ENCODE data around the gene PCBD1.

DNA sequence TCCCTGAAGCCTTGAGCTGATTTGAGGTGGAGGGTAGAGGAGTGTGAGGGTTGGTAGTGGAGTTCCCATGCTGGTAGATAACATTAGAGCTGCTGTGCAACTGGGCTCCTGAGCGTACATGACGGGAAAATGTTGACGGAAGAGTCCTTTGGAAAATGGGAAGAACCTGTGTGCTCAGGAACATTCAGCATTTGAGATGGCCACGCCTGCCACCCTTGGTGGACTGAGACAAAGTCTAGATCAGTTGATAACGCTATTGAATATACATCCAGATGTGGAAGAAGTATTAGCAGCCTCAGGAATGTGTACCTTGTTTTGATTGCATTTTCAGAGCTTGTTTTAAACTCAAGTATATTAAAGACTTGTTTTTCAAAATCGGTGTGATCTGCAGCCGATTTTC is 16.1 kb downstream of the PCBD1 start:
- TF ChIP-seq, protein P1, sequence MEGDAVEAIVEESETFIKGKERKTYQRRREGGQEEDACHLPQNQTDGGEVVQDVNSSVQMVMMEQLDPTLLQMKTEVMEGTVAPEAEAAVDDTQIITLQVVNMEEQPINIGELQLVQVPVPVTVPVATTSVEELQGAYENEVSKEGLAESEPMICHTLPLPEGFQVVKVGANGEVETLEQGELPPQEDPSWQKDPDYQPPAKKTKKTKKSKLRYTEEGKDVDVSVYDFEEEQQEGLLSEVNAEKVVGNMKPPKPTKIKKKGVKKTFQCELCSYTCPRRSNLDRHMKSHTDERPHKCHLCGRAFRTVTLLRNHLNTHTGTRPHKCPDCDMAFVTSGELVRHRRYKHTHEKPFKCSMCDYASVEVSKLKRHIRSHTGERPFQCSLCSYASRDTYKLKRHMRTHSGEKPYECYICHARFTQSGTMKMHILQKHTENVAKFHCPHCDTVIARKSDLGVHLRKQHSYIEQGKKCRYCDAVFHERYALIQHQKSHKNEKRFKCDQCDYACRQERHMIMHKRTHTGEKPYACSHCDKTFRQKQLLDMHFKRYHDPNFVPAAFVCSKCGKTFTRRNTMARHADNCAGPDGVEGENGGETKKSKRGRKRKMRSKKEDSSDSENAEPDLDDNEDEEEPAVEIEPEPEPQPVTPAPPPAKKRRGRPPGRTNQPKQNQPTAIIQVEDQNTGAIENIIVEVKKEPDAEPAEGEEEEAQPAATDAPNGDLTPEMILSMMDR (IDR thresholded peaks at IDR 0.05; ENCODE audit: low read depth, low read length) = no peak
- TF ChIP-seq EZH2phosphoT487 (IDR thresholded peaks at IDR 0.05; ENCODE audit: low read depth) = no peak
